GM23338 (cell line): ENCODE results near the gene SMYD3. TPM values are rescaled to one million over a fixed set of nuclear protein-coding genes. Genes with fewer than 3 reads are reported as not detected.

Experiments used
- ATAC-seq: fragments of 200-7000 bp; cut with Tn5 transposase; 3 replicates; pipeline ENCODE4 v1.9.1; 2020
- DNase-seq: peaks from one replicate; pipeline ENCODE4 v3.0.0-alpha.2; 2015; ENCODE audit warnings: low spot score
- H2AFZ ChIP-seq: fragments of 200-600 bp; sonication (generic); 2 replicates; pipeline ENCODE4 v1.8.0; 2016; ENCODE audit warnings: antibody characterized with exemption, mild to moderate bottlenecking, moderate library complexity
- H3F3A ChIP-seq: fragments of 200-600 bp; sonication (generic); replicated peaks from 2 replicates; pipeline ENCODE4 v1.8.0; 2017; ENCODE audit warnings: antibody characterized with exemption, mixed run types, low read depth
- H3K27ac ChIP-seq: fragments of 200-600 bp; sonication (generic); 2 replicates; pipeline ENCODE4 v1.6.1; 2016; ENCODE audit warnings: low read depth
- H3K27me3 ChIP-seq: fragments of 200-600 bp; sonication (generic); 2 replicates; pipeline ENCODE4 v1.8.0; 2016; ENCODE audit warnings: mild to moderate bottlenecking, mixed run types, moderate library complexity; ENCODE audit not compliant: insufficient read depth
- H3K36me3 ChIP-seq: fragments of 200-600 bp; sonication (generic); 2 replicates; pipeline ENCODE4 v1.8.0; 2016; ENCODE audit warnings: mild to moderate bottlenecking; ENCODE audit not compliant: insufficient read depth
- H3K4me1 ChIP-seq: fragments of 200-600 bp; sonication (generic); 2 replicates; pipeline ENCODE4 v1.8.0; 2016; ENCODE audit warnings: mild to moderate bottlenecking, moderate library complexity; ENCODE audit not compliant: insufficient read depth
- H3K4me2 ChIP-seq: fragments of 200-600 bp; sonication (generic); 2 replicates; pipeline ENCODE4 v1.7.1; 2017; ENCODE audit warnings: mixed run types
- H3K4me3 ChIP-seq: fragments of 200-600 bp; sonication (generic); 2 replicates; pipeline ENCODE4 v1.6.1; 2016; ENCODE audit warnings: mixed run types
- H3K79me2 ChIP-seq: fragments of 200-600 bp; sonication (generic); replicated peaks from 2 replicates; pipeline ENCODE4 v1.8.0; 2017; ENCODE audit warnings: mild to moderate bottlenecking; ENCODE audit not compliant: insufficient read depth
- H3K9me2 ChIP-seq: fragments of 200-600 bp; sonication (generic); 2 replicates; pipeline ENCODE4 v1.8.0; 2017; ENCODE audit not compliant: insufficient read depth
- H4K20me1 ChIP-seq: fragments of 200-600 bp; sonication (generic); replicated peaks from 2 replicates; pipeline ENCODE4 v1.8.0; 2017; ENCODE audit warnings: mild to moderate bottlenecking; ENCODE audit not compliant: insufficient read depth
- H3K27ac Mint-ChIP-seq: 2 replicates; pipeline ENCODE4 v1.8.0; 2020; ENCODE audit warnings: inconsistent platforms, mild to moderate bottlenecking, moderate library complexity, mixed read lengths
- H3K27me3 Mint-ChIP-seq: 3 replicates; pipeline ENCODE4 v1.8.0; 2022; ENCODE audit warnings: low read depth, mild to moderate bottlenecking, moderate library complexity, mixed read lengths, inconsistent platforms; ENCODE audit not compliant: insufficient read depth, poor library complexity
- H3K36me3 Mint-ChIP-seq: 3 replicates; pipeline ENCODE4 v1.8.0; 2021; ENCODE audit warnings: low read depth, mild to moderate bottlenecking, inconsistent platforms, moderate library complexity, mixed read lengths
- H3K4me1 Mint-ChIP-seq: 3 replicates; pipeline ENCODE4 v1.8.0; 2020; ENCODE audit warnings: mild to moderate bottlenecking, inconsistent platforms, mixed read lengths
- H3K4me3 Mint-ChIP-seq: 3 replicates; pipeline ENCODE4 v1.8.0; 2021; ENCODE audit warnings: moderate library complexity, mild to moderate bottlenecking, inconsistent platforms, mixed read lengths
- H3K9me3 Mint-ChIP-seq: 3 replicates; pipeline ENCODE4 v1.8.0; 2020; ENCODE audit warnings: moderate library complexity, mild to moderate bottlenecking, inconsistent platforms, mixed read lengths
- EZH2 ChIP-seq: fragments of 200-600 bp; sonication (generic); IDR thresholded peaks from one replicate; pipeline ENCODE4 v1.8.0; 2017; ENCODE audit warnings: antibody characterized with exemption, mild to moderate bottlenecking, low read depth; ENCODE audit not compliant: unreplicated experiment
- NANOG ChIP-seq: IDR thresholded peaks from 2 replicates; pipeline ENCODE4 v1.6.1; 2016; ENCODE audit warnings: antibody characterized with exemption, borderline replicate concordance
- POLR2AphosphoS5 ChIP-seq: IDR thresholded peaks from 2 replicates; pipeline ENCODE4 v1.6.1; 2016; ENCODE audit warnings: antibody characterized with exemption, low read depth
- STAT1 ChIP-seq: IDR thresholded peaks from one replicate; pipeline ENCODE4 v1.6.1; 2016; ENCODE audit warnings: antibody characterized with exemption; ENCODE audit not compliant: unreplicated experiment
- ZNF331 ChIP-seq: fragments of 250-450 bp; sonication (Bioruptor Pico); IDR thresholded peaks from 2 replicates; pipeline ENCODE4 v1.5.0; 2020; ENCODE audit warnings: low read depth, mild to moderate bottlenecking, moderate library complexity
- polyA plus RNA-seq: library from polyadenylated mRNA; unstranded; fragments of >200 nt; fragmentation: Nextera tagmentation; extraction: Ambion mirVana; gene quantifications from 2 replicates; pipeline ENCODE4 v1.2.1, GENCODE V29; 2016
- total RNA-seq: library from RNA; depleted of rRNA; stranded (reverse); fragments of >200 nt; shearing (Covaris generic); gene quantifications from 2 replicates; pipeline ENCODE4 v1.2.3, GENCODE V29; 2014
- TF ChIP-seq, protein P1 (sequence below), 2 experiments: fragments of 200-600 bp in 1 of 2; sonication (generic) in 1 of 2; conservative IDR thresholded peaks; 2 replicates each; pipeline versions ENCODE4 v1.5.1 to v1.6.1; 2016 to 2017; ENCODE audit warnings: antibody characterized with exemption in 2 of 2, low read depth in 2 of 2, mild to moderate bottlenecking in 2 of 2, moderate library complexity in 1 of 2
- TF ChIP-seq, protein P2 (sequence below): fragments of 250-450 bp; sonication (Bioruptor Pico); IDR thresholded peaks from 2 replicates; pipeline ENCODE4 v1.5.0; 2020; ENCODE audit warnings: mild to moderate bottlenecking, moderate library complexity
- TF ChIP-seq, protein P3 (sequence below): IDR thresholded peaks from one replicate; pipeline ENCODE4 v1.6.1; 2018; ENCODE audit warnings: antibody characterized with exemption; ENCODE audit not compliant: unreplicated experiment

SMYD3 gene
- total and polyA plus RNA-seq, 2 experiments from 2014 or later: 31.8 to 34.4 TPM

DNA sequence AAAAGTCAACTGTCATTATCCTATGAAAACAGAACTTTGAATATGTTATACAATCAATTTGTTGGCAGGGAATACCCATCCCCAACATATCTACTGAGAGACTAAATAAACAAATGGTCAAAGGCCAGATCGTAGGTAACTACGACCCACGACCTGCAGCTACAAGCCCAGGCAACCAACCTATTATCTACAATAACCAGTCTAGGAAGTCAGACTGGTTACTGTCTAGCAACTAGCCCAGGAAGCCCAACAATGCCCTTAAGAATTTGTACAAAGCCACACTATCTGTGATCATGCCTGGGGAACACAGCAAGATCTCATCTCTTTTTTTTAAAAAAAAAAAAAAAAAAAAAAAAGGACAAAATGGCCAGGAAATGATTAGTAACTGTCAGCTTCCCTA is 58.7 kb downstream of the SMYD3 start:
- no peak for TF ChIP-seq EZH2
- TF ChIP-seq, protein P1, sequence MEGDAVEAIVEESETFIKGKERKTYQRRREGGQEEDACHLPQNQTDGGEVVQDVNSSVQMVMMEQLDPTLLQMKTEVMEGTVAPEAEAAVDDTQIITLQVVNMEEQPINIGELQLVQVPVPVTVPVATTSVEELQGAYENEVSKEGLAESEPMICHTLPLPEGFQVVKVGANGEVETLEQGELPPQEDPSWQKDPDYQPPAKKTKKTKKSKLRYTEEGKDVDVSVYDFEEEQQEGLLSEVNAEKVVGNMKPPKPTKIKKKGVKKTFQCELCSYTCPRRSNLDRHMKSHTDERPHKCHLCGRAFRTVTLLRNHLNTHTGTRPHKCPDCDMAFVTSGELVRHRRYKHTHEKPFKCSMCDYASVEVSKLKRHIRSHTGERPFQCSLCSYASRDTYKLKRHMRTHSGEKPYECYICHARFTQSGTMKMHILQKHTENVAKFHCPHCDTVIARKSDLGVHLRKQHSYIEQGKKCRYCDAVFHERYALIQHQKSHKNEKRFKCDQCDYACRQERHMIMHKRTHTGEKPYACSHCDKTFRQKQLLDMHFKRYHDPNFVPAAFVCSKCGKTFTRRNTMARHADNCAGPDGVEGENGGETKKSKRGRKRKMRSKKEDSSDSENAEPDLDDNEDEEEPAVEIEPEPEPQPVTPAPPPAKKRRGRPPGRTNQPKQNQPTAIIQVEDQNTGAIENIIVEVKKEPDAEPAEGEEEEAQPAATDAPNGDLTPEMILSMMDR (conservative IDR thresholded peaks at IDR 0.05; ENCODE audit: low read depth in 2 of 2): no peak
- no peak for TF ChIP-seq ZNF331
- TF ChIP-seq STAT1: no peak
- Histone ChIP-seq H2AFZ (no peak overlapping the region), H3K27ac (no peak overlapping the region), H3K36me3 (no peaks in the 10 kb centered on the region), H3K4me3 (no peak overlapping the region), H4K20me1 (no peaks in the 10 kb centered on the region), H3K27me3 (no peaks in the 10 kb centered on the region), H3K4me2 (no peak overlapping the region), H3K4me1 (no peaks in the 10 kb centered on the region), H3K79me2 (peaks cover 6% of the 10 kb centered on the region), H3F3A (no peaks in the 10 kb centered on the region), H3K9me2 (no peaks in the 10 kb centered on the region)
- Mint-ChIP-seq H3K4me3 (no peak overlapping the region), H3K9me3 (0 out of 3 replicates have a peak, but pooled peaks cover 3% of the 10 kb centered on the region), H3K36me3 (no peaks in the 10 kb centered on the region), H3K27me3 (peaks cover 3% of the 10 kb centered on the region), H3K4me1 (no peaks in the 10 kb centered on the region; the same call in 2 of the 3 replicates), H3K27ac (no peak overlapping the region)
- DNase-seq: no peak
- ATAC-seq: no peak

DNA sequence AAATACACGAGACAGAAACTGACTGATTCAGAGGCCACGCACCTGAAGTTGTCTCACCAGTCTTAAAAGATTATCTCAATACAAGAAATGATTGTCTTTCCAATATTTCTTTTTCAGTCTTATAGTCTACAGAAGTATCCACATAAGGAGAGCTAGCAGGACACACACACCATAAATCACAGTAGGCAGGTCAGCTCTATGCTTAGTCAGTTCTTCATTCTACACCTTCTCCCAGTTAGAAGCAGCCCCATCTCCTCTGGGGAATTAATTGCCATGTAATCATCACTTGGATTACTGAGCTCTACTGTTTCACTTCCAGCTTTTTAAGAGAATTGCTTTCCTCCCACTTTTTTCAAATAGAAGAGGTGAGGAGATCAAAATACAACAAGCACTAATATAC is 59.6 kb downstream of the SMYD3 start:
- DNase-seq: no peak
- Mint-ChIP-seq H3K36me3 (no peaks in the 10 kb centered on the region), H3K27ac (no peak overlapping the region), H3K4me3 (no peak overlapping the region), H3K9me3 (0 out of 3 replicates have a peak, but pooled peaks cover 3% of the 10 kb centered on the region), H3K27me3 (peaks cover 3% of the 10 kb centered on the region), H3K4me1 (no peaks in the 10 kb centered on the region; the same call in 2 of the 3 replicates)
- no peaks in the 10 kb centered on the region for H3K4me1 ChIP-seq
- no peaks in the 10 kb centered on the region for H3K27me3 ChIP-seq
- H3K27ac ChIP-seq: no peak overlapping the region
- H3K9me2 ChIP-seq: no peaks in the 10 kb centered on the region
- no peak for ATAC-seq
- H3K4me3 ChIP-seq: no peak overlapping the region
- H2AFZ ChIP-seq: no peak overlapping the region
- no peaks in the 10 kb centered on the region for H3K36me3 ChIP-seq
- H3K79me2 ChIP-seq: peaks cover 6% of the 10 kb centered on the region
- H4K20me1 ChIP-seq: no peaks in the 10 kb centered on the region
- no peak overlapping the region for H3K4me2 ChIP-seq
- H3F3A ChIP-seq: no peaks in the 10 kb centered on the region
- TF ChIP-seq POLR2AphosphoS5: no peak
- no peak for TF ChIP-seq EZH2
- no peak for TF ChIP-seq NANOG
- TF ChIP-seq, protein P2, sequence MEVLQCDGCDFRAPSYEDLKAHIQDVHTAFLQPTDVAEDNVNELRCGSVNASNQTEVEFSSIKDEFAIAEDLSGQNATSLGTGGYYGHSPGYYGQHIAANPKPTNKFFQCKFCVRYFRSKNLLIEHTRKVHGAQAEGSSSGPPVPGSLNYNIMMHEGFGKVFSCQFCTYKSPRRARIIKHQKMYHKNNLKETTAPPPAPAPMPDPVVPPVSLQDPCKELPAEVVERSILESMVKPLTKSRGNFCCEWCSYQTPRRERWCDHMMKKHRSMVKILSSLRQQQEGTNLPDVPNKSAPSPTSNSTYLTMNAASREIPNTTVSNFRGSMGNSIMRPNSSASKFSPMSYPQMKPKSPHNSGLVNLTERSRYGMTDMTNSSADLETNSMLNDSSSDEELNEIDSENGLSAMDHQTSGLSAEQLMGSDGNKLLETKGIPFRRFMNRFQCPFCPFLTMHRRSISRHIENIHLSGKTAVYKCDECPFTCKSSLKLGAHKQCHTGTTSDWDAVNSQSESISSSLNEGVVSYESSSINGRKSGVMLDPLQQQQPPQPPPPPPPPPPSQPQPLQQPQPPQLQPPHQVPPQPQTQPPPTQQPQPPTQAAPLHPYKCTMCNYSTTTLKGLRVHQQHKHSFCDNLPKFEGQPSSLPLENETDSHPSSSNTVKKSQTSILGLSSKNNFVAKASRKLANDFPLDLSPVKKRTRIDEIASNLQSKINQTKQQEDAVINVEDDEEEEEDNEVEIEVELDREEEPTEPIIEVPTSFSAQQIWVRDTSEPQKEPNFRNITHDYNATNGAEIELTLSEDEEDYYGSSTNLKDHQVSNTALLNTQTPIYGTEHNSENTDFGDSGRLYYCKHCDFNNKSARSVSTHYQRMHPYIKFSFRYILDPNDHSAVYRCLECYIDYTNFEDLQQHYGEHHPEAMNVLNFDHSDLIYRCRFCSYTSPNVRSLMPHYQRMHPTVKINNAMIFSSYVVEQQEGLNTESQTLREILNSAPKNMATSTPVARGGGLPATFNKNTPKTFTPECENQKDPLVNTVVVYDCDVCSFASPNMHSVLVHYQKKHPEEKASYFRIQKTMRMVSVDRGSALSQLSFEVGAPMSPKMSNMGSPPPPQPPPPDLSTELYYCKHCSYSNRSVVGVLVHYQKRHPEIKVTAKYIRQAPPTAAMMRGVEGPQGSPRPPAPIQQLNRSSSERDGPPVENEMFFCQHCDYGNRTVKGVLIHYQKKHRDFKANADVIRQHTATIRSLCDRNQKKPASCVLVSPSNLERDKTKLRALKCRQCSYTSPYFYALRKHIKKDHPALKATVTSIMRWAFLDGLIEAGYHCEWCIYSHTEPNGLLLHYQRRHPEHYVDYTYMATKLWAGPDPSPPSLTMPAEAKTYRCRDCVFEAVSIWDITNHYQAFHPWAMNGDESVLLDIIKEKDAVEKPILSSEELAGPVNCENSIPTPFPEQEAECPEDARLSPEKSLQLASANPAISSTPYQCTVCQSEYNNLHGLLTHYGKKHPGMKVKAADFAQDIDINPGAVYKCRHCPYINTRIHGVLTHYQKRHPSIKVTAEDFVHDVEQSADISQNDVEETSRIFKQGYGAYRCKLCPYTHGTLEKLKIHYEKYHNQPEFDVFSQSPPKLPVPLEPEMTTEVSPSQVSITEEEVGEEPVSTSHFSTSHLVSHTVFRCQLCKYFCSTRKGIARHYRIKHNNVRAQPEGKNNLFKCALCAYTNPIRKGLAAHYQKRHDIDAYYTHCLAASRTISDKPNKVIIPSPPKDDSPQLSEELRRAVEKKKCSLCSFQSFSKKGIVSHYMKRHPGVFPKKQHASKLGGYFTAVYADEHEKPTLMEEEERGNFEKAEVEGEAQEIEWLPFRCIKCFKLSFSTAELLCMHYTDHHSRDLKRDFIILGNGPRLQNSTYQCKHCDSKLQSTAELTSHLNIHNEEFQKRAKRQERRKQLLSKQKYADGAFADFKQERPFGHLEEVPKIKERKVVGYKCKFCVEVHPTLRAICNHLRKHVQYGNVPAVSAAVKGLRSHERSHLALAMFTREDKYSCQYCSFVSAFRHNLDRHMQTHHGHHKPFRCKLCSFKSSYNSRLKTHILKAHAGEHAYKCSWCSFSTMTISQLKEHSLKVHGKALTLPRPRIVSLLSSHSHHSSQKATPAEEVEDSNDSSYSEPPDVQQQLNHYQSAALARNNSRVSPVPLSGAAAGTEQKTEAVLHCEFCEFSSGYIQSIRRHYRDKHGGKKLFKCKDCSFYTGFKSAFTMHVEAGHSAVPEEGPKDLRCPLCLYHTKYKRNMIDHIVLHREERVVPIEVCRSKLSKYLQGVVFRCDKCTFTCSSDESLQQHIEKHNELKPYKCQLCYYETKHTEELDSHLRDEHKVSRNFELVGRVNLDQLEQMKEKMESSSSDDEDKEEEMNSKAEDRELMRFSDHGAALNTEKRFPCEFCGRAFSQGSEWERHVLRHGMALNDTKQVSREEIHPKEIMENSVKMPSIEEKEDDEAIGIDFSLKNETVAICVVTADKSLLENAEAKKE (CRISPR knock-in tag): no peak
- no peak for TF ChIP-seq ZNF331
- TF ChIP-seq, protein P3, sequence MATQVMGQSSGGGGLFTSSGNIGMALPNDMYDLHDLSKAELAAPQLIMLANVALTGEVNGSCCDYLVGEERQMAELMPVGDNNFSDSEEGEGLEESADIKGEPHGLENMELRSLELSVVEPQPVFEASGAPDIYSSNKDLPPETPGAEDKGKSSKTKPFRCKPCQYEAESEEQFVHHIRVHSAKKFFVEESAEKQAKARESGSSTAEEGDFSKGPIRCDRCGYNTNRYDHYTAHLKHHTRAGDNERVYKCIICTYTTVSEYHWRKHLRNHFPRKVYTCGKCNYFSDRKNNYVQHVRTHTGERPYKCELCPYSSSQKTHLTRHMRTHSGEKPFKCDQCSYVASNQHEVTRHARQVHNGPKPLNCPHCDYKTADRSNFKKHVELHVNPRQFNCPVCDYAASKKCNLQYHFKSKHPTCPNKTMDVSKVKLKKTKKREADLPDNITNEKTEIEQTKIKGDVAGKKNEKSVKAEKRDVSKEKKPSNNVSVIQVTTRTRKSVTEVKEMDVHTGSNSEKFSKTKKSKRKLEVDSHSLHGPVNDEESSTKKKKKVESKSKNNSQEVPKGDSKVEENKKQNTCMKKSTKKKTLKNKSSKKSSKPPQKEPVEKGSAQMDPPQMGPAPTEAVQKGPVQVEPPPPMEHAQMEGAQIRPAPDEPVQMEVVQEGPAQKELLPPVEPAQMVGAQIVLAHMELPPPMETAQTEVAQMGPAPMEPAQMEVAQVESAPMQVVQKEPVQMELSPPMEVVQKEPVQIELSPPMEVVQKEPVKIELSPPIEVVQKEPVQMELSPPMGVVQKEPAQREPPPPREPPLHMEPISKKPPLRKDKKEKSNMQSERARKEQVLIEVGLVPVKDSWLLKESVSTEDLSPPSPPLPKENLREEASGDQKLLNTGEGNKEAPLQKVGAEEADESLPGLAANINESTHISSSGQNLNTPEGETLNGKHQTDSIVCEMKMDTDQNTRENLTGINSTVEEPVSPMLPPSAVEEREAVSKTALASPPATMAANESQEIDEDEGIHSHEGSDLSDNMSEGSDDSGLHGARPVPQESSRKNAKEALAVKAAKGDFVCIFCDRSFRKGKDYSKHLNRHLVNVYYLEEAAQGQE: no peak
